Endothelial cell of umbilical vein (primary cell): ENCODE measurements around the gene MCRIP2. TPM values are rescaled to one million over a fixed set of nuclear protein-coding genes. Genes with fewer than 3 reads are reported as not detected.

Experiments used
- BruUV-seq: library from RNA; stranded (reverse); fragments of 400-500 nt; replicated peaks from 2 replicates; lab custom pipeline; 2021; lab: Mats Ljungman, UMichigan
- CTCF ChIA-PET: fragments of 300-600, 350-600 bp; sonication (Branson Sonifier 250); formaldehyde crosslinking; loops from one replicate; lab custom pipeline; 2021; ENCODE audit warnings: antibody characterized with exemption, inconsistent platforms; lab: Charles Lee
- POLR2A ChIA-PET: fragments of 300-600, 350-600 bp; sonication (Branson Sonifier 250); formaldehyde crosslinking; loops from one replicate; lab custom pipeline; 2021; ENCODE audit warnings: antibody characterized with exemption, inconsistent platforms; lab: Charles Lee
- DNase-seq: peaks from one replicate; pipeline ENCODE4 v3.0.0-alpha.2; 2011; ENCODE audit warnings: low read depth, low spot score
- FAIRE-seq: peaks from 2 replicates; lab custom pipeline; 2011; peaks lifted over from hg19 to GRCh38; lab: Jason Lieb, UNC
- H2AFZ ChIP-seq: 2 replicates; pipeline ENCODE4 v1.6.0; 2012; ENCODE audit warnings: low read depth, low read length, control low read depth, inconsistent platforms
- H3K27ac ChIP-seq: 2 replicates; pipeline ENCODE4 v1.5.1; 2011; ENCODE audit warnings: low read depth, mild to moderate bottlenecking, control low read depth, low read length, moderate library complexity; ENCODE audit not compliant: insufficient read depth
- H3K27me3 ChIP-seq, 2 experiments: 2 replicates each; pipeline versions ENCODE4 v1.6.0 to v1.6.1; 2011; ENCODE audit warnings: low read length in 2 of 2, mixed read lengths in 1 of 2; ENCODE audit not compliant: control insufficient read depth in 2 of 2, insufficient read depth in 2 of 2
- H3K36me3 ChIP-seq, 2 experiments: 2 replicates in 1 of 2; 3 replicates in 1 of 2; pipeline ENCODE4 v1.5.1; 2011; ENCODE audit warnings: low read length in 2 of 2, mild to moderate bottlenecking in 1 of 2, moderate library complexity in 1 of 2; ENCODE audit not compliant: control insufficient read depth in 2 of 2, insufficient read depth in 2 of 2; ENCODE audit errors: extremely low read depth in 1 of 2
- H3K4me1 ChIP-seq: 3 replicates; pipeline ENCODE4 v1.5.1; 2011; ENCODE audit warnings: mild to moderate bottlenecking, low read length; ENCODE audit not compliant: control insufficient read depth, insufficient read depth; ENCODE audit errors: extremely low read depth
- H3K4me2 ChIP-seq: 2 replicates; pipeline ENCODE4 v1.6.1; 2011; ENCODE audit warnings: low read length, control low read depth, mixed read lengths; ENCODE audit not compliant: insufficient read depth
- H3K4me3 ChIP-seq, 3 experiments: fragments of 200-600 bp in 1 of 3; sonication (generic), shearing (Covaris generic) in 1 of 3; replicated peaks in 1 of 3; 2 replicates each; pipeline ENCODE4 v1.5.1; 2011 to 2016; ENCODE audit warnings: control low read depth in 3 of 3, low read length in 3 of 3, mild to moderate bottlenecking in 2 of 3, inconsistent platforms in 1 of 3, low read depth in 1 of 3, moderate library complexity in 1 of 3; ENCODE audit not compliant: insufficient read depth in 1 of 3
- H3K79me2 ChIP-seq: 2 replicates; pipeline ENCODE4 v1.6.0; 2012; ENCODE audit warnings: low read length, inconsistent platforms; ENCODE audit not compliant: control insufficient read depth, insufficient read depth
- H3K9ac ChIP-seq: replicated peaks from 2 replicates; pipeline ENCODE3; 2011; ENCODE audit warnings: low read length, control low read depth; ENCODE audit not compliant: insufficient read depth; ENCODE audit errors: extremely low read depth
- H3K9me1 ChIP-seq: replicated peaks from 3 replicates; pipeline ENCODE4 v1.6.0; 2011; ENCODE audit warnings: mild to moderate bottlenecking, low read length; ENCODE audit not compliant: control insufficient read depth, insufficient read depth; ENCODE audit errors: extremely low read depth
- H3K9me3 ChIP-seq: replicated peaks from 2 replicates; pipeline ENCODE4 v1.5.1; 2012; ENCODE audit warnings: low read length, inconsistent platforms; ENCODE audit not compliant: control insufficient read depth, insufficient read depth
- H4K20me1 ChIP-seq: replicated peaks from 2 replicates; pipeline ENCODE3; 2011; ENCODE audit warnings: mild to moderate bottlenecking, low read length; ENCODE audit not compliant: control insufficient read depth, insufficient read depth; ENCODE audit errors: extremely low read depth
- EZH2 ChIP-seq: IDR thresholded peaks from 2 replicates; pipeline ENCODE4 v1.6.1; 2012; ENCODE audit warnings: borderline replicate concordance, low read depth, mild to moderate bottlenecking, moderate library complexity, low read length, inconsistent platforms; ENCODE audit not compliant: severe bottlenecking
- GATA2 ChIP-seq: IDR thresholded peaks from 2 replicates; pipeline ENCODE4 v1.7.0; 2011; ENCODE audit warnings: low read depth, mild to moderate bottlenecking, moderate library complexity, mixed read lengths, low read length; ENCODE audit not compliant: insufficient read length, insufficient read depth
- JUN ChIP-seq: IDR thresholded peaks from 2 replicates; pipeline ENCODE4 v1.6.1; 2011; ENCODE audit warnings: borderline replicate concordance, low read depth; ENCODE audit not compliant: insufficient read length, insufficient read depth
- POLR2A ChIP-seq: IDR thresholded peaks from 2 replicates; pipeline ENCODE4 v1.6.1; 2012; ENCODE audit warnings: low read depth, mild to moderate bottlenecking, control low read depth, low read length
- POLR2AphosphoS5 ChIP-seq: IDR thresholded peaks from 2 replicates; pipeline ENCODE4 v1.6.1; 2012; ENCODE audit warnings: low read depth, mild to moderate bottlenecking, control low read depth, low read length, moderate library complexity; ENCODE audit not compliant: insufficient read depth
- dilution Hi-C: fragments of 300-500 bp; cut with MboI; formaldehyde crosslinking; loops from one replicate; pipeline ENCODE4 v1.15.0; 2019; ENCODE audit warnings: low sequenced_read_pairs; ENCODE audit not compliant: extremely low pct_ligation_motif_present
- intact Hi-C: fragments of 100-400 bp; cut with micrococcal nuclease; formaldehyde crosslinking; loops from one replicate; pipeline ENCODE4 v1.10.0; 2022
- polyA plus RNA-seq, 4 experiments: library from polyadenylated mRNA; depleted of rRNA in 3 of 4; stranded (reverse) in 3 of 4; unstranded in 1 of 4; fragments of >200 nt; gene quantifications; 2 replicates each; pipeline versions ENCODE4 v1.2.1 to v1.2.3, GENCODE V29; 2011 to 2012; ENCODE audit warnings: missing spikeins in 1 of 4
- total RNA-seq: library from RNA; stranded (reverse); gene quantifications from 2 replicates; pipeline ENCODE4 v1.2.3, GENCODE V29; 2021

The MCRIP2 gene
- total and polyA plus RNA-seq, 2 donors (not counting 3 experiments of a cell fraction or from before 2014, with no cell fraction given): 17.1 to 18.9 TPM

GRCh38 chr16:625117-625976, 16.3 kb upstream of the MCRIP2 start:
- H3K79me2 ChIP-seq: no peaks in the 10 kb centered on the region
- H3K9me1 ChIP-seq: no peaks in the 10 kb centered on the region
- TF ChIP-seq EZH2: no peak
- no peak for TF ChIP-seq POLR2A
- no peak for TF ChIP-seq JUN
- TF ChIP-seq POLR2AphosphoS5: no peak
- TF ChIP-seq GATA2: no peak
- FAIRE-seq (no peak), DNase-seq (no peak)
- intact Hi-C loops (no loop called here), dilution Hi-C loops (no loop called here)
- H3K9ac ChIP-seq: no peak overlapping the region
- no peak overlapping the region for H3K4me3 ChIP-seq
- H3K4me1 ChIP-seq: peaks cover 3% of the 10 kb centered on the region
- H3K9me3 ChIP-seq: no peaks in the 10 kb centered on the region
- no peak overlapping the region for H3K4me2 ChIP-seq
- H3K36me3 ChIP-seq: peaks cover 0 to 5% of the 10 kb centered on the region in 2 experiments
- H3K27me3 ChIP-seq: no peaks in the 10 kb centered on the region
- ChIA-PET POLR2A (no interaction called here), CTCF (interaction anchor here (1.0 to 1.6 kb wide), 2 partner anchors 17 to 23 kb away, joined by 3 to 4 read pairs; partner anchors contain the start of gene MCRIP2)
- no peaks in the 10 kb centered on the region for H4K20me1 ChIP-seq
- no TSS peak for BruUV-seq
- H3K27ac ChIP-seq: no peak overlapping the region
- no peak overlapping the region for H2AFZ ChIP-seq
